Measurements from ENCODE around the gene DSTN.
"Not testable (repeated sequence)": the region's sequence is repeated elsewhere in the genome, so short reads cannot be mapped to it uniquely, and the experiment has no call there.

DSTN gene

GRCh38 chr20:17653835-17654648, 84.2 kb downstream of the DSTN start:
- no peak for DNase-seq

GRCh38 chr20:17654649-17655285, 84.9 kb downstream of the DSTN start:
- DNase-seq, result no peak

GRCh38 chr20:17655286-17655651, 85.4 kb downstream of the DSTN start:
- no peak for DNase-seq

GRCh38 chr20:17655865-17656479, 86.1 kb downstream of the DSTN start:
- no peak for DNase-seq

GRCh38 chr20:17657079-17657825, 87.4 kb downstream of the DSTN start:
- no peak for DNase-seq

- DNase-seq, result no peak
Measured at GRCh38 chr20:17657898-17658647, 88.2 kb downstream of the DSTN start.

GRCh38 chr20:17658648-17658993, 88.7 kb downstream of the DSTN start:
- DNase-seq, result no peak

GRCh38 chr20:17659344-17659743, 89.5 kb downstream of the DSTN start:
- not testable (repeated sequence) for DNase-seq

Data from SHP77 treated with DMSO at 0.1 percent for 48 hours (cell line).